MCF 10A (cell line): ENCODE measurements around the gene ACBD5. TPM values are rescaled to one million over a fixed set of nuclear protein-coding genes. Genes with fewer than 3 reads are reported as not detected.

ENCODE experiments used
- BruUV-seq: library from RNA; stranded (reverse); fragments of 400-500 nt; replicated peaks from 2 replicates; lab custom pipeline; 2021; lab: Mats Ljungman, UMichigan
- CTCF ChIA-PET: fragments of 300-600 bp; sonication (Branson Sonifier 250); formaldehyde crosslinking; extraction: SDS; loops from one replicate; lab custom pipeline; 2021; ENCODE audit warnings: antibody characterized with exemption, inconsistent platforms; lab: Yijun Ruan, JAX
- POLR2A ChIA-PET: fragments of 300-600, 350-650 bp; sonication (Branson Sonifier 250); formaldehyde crosslinking; extraction: SDS; loops from one replicate; lab custom pipeline; 2020; ENCODE audit warnings: antibody characterized with exemption, inconsistent platforms; lab: Yijun Ruan, JAX
- DNase-seq: peaks from one replicate; pipeline ENCODE4 v3.0.0-alpha.2; 2018; ENCODE audit not compliant: unreplicated experiment
- H3K27ac Mint-ChIP-seq: one replicate; pipeline ENCODE4 v1.8.0; 2022; ENCODE audit warnings: mild to moderate bottlenecking, low read depth, mixed read lengths; ENCODE audit not compliant: unreplicated experiment
- H3K27me3 Mint-ChIP-seq: one replicate; pipeline ENCODE4 v1.8.0; 2022; ENCODE audit warnings: mixed read lengths; ENCODE audit not compliant: insufficient read depth, unreplicated experiment
- H3K36me3 Mint-ChIP-seq: one replicate; pipeline ENCODE4 v1.8.0; 2022; ENCODE audit warnings: mild to moderate bottlenecking, moderate library complexity, mixed read lengths; ENCODE audit not compliant: insufficient read depth, unreplicated experiment
- H3K4me1 Mint-ChIP-seq: one replicate; pipeline ENCODE4 v1.8.0; 2022; ENCODE audit warnings: mixed read lengths; ENCODE audit not compliant: insufficient read depth, unreplicated experiment
- H3K4me3 Mint-ChIP-seq: one replicate; pipeline ENCODE4 v1.8.0; 2022; ENCODE audit warnings: mild to moderate bottlenecking, moderate library complexity, mixed read lengths; ENCODE audit not compliant: unreplicated experiment
- H3K9me3 Mint-ChIP-seq: one replicate; pipeline ENCODE4 v1.8.0; 2022; ENCODE audit warnings: mixed read lengths; ENCODE audit not compliant: unreplicated experiment
- intact Hi-C: fragments of 100-400 bp; cut with micrococcal nuclease; formaldehyde crosslinking; loops from 2 replicates; pipeline ENCODE4 v1.14.1; 2022
- total RNA-seq: library from RNA; stranded (reverse); gene quantifications from 2 replicates; pipeline ENCODE4 v1.2.3, GENCODE V29; 2022
- TF ChIP-seq, protein P1 (sequence below): fragments of 200-600 bp; IDR thresholded peaks from one replicate; pipeline ENCODE4 v1.8.0; 2022; ENCODE audit warnings: antibody characterized with exemption, mild to moderate bottlenecking; ENCODE audit not compliant: unreplicated experiment

ACBD5 gene
- total RNA-seq, 1 experiment from 2014 or later, result 22.2 TPM

DNA sequence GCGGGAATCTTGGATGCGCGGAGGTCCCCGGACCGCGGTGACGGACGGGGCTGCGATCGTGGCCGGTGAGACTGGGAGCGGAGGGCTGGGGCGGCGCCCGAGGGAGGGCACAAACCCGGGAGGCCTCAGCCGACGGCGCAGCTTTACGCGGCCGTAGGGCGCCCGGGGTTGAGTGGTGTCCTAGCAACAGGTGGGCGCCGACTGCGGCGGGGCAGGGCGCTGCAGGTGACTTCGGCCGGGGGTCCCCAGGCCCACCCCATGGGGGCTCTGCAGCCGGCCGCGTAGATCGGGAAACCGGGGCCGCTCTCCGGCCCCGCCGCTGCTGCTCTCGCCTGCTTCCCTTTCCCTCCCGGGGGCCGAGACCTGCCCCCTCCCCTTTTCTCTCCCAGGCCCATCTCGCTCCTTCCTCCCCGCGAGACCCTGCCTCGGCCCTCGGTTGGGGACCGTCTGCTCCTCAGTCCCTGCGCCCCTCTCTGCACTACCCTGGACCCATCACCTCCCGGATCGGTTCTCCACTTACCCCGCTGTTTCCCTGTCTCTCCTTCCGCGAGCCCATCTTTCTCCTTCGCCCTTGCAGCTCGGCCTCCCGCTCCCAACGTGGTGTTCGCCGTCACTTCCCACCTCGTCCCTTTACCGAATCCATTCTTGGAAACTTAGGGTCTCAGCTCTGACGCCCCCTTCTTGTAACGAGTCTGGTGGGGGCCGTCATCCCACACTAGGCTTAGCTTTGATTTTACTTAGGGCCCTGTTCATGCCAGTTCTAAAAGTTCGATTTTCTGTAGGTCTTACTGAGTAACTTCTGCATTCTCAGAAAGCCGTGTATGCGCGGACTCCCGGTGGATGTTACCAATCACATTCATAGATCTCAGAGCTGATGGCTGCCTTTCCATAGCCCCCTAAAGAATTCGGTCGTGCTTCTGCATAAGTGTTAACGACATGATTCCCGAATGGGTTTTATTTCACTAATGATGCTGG, 18.5 kb upstream of the ACBD5 start:
- TF ChIP-seq, protein P1, sequence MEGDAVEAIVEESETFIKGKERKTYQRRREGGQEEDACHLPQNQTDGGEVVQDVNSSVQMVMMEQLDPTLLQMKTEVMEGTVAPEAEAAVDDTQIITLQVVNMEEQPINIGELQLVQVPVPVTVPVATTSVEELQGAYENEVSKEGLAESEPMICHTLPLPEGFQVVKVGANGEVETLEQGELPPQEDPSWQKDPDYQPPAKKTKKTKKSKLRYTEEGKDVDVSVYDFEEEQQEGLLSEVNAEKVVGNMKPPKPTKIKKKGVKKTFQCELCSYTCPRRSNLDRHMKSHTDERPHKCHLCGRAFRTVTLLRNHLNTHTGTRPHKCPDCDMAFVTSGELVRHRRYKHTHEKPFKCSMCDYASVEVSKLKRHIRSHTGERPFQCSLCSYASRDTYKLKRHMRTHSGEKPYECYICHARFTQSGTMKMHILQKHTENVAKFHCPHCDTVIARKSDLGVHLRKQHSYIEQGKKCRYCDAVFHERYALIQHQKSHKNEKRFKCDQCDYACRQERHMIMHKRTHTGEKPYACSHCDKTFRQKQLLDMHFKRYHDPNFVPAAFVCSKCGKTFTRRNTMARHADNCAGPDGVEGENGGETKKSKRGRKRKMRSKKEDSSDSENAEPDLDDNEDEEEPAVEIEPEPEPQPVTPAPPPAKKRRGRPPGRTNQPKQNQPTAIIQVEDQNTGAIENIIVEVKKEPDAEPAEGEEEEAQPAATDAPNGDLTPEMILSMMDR, result no peak
- no TSS peak for BruUV-seq
- peaks cover 17% of the 10 kb centered on the region for H3K27me3 Mint-ChIP-seq
- ChIA-PET CTCF (no interaction called here), POLR2A (interaction anchor here (0.8 kb wide), 1 partner anchor 18 kb away, joined by 3 read pairs; the partner anchor contains the start of gene ACBD5)
- intact Hi-C loops, result no loop called here
- H3K27ac Mint-ChIP-seq, result no peak overlapping the region
- peaks cover 6% of the 10 kb centered on the region for H3K9me3 Mint-ChIP-seq
- no peaks in the 10 kb centered on the region for H3K36me3 Mint-ChIP-seq
- H3K4me1 Mint-ChIP-seq, result no peaks in the 10 kb centered on the region
- no peak for DNase-seq
- no peak overlapping the region for H3K4me3 Mint-ChIP-seq

DNA sequence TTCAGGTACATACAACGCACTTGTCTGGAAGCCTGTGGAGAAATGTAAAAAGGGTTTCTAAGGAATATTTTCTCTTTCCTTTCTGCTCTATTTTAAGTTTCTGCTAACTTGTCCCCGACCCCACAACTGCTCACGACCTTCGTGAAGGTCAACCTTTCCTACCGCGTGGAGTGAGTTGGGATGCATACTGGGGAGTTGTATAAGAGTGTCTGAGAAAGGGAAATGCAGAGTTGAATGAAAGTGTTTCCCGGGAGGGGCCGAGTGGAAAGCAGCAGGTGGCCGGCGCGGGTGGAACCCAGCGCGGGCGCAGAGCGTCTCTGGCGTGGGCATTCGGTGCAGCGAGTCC, 17.9 kb upstream of the ACBD5 start:
- CTCF ChIA-PET, result no interaction called here
- peaks cover 6% of the 10 kb centered on the region for H3K9me3 Mint-ChIP-seq
- no peak overlapping the region for H3K27ac Mint-ChIP-seq
- TF ChIP-seq, protein P1, result no peak
- no TSS peak for BruUV-seq
- intact Hi-C loops, result no loop called here
- H3K4me1 Mint-ChIP-seq, result no peaks in the 10 kb centered on the region
- no peak overlapping the region for H3K4me3 Mint-ChIP-seq
- no peaks in the 10 kb centered on the region for H3K36me3 Mint-ChIP-seq
- POLR2A ChIA-PET, result no interaction called here
- peaks cover 17% of the 10 kb centered on the region for H3K27me3 Mint-ChIP-seq
- DNase-seq, result no peak

GRCh38 chr10:27256299-27257189, 15.9 kb upstream of the ACBD5 start:
- peaks cover 6% of the 10 kb centered on the region for H3K9me3 Mint-ChIP-seq
- TF ChIP-seq, protein P1, result no peak
- CTCF ChIA-PET, result no interaction called here
- DNase-seq, result no peak
- no peaks in the 10 kb centered on the region for H3K36me3 Mint-ChIP-seq
- intact Hi-C loops, result no loop called here
- peaks cover 17% of the 10 kb centered on the region for H3K27me3 Mint-ChIP-seq
- H3K4me1 Mint-ChIP-seq, result no peaks in the 10 kb centered on the region
- POLR2A ChIA-PET, result no interaction called here
- H3K4me3 Mint-ChIP-seq, result no peak overlapping the region
- BruUV-seq, result no TSS peak
- no peak overlapping the region for H3K27ac Mint-ChIP-seq

- ChIA-PET POLR2A (no interaction called here), CTCF (no interaction called here)
- Mint-ChIP-seq H3K4me1 (no peaks in the 10 kb centered on the region), H3K36me3 (no peaks in the 10 kb centered on the region), H3K27ac (no peak overlapping the region), H3K27me3 (peaks cover 5% of the 10 kb centered on the region), H3K9me3 (no peaks in the 10 kb centered on the region), H3K4me3 (no peak overlapping the region)
- no TSS peak for BruUV-seq
- TF ChIP-seq, protein P1, result no peak
- intact Hi-C loops, result no loop called here
- no peak for DNase-seq
Measured at GRCh38 chr10:27253576-27253975, 13.0 kb upstream of the ACBD5 start.
